ENCODE results near the gene RFX1.
"Not testable (repeated sequence)": the region's sequence is repeated elsewhere in the genome, so short reads cannot be mapped to it uniquely, and the experiment has no call there.

RFX1 gene

GRCh38 chr19:14006085-14006765 lies at the start of gene RFX1:
RFX1 (minus strand) TSS chr19:14006320; CDS start chr19:13993843, 12,477 bp downstream.
- DNase-seq: peak; percentile 100

- no peak for DNase-seq
Observed at GRCh38 chr19:14055396-14055795, 49.3 kb upstream of the RFX1 start.

DNA sequence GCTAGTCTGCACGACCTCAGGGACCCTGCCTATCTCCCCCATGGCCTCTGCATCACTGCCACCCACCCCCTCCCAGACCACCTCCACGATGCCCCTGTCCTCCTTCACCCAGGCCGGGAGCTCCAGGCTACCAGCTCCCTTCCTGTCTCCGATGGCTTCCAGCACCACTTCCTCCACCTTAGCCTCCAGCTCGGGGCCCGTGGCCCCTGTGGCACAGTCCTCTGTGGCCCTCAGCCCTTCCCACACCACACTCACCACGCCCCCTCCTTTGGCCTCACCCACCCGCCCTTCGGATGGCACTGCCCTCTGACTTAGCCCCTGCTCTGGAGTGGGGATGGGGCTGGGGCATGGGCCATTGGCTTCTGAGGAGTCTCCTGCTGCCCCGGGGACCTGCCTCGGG lies 48.6 kb upstream of the RFX1 start:
- no peak for DNase-seq

DNA sequence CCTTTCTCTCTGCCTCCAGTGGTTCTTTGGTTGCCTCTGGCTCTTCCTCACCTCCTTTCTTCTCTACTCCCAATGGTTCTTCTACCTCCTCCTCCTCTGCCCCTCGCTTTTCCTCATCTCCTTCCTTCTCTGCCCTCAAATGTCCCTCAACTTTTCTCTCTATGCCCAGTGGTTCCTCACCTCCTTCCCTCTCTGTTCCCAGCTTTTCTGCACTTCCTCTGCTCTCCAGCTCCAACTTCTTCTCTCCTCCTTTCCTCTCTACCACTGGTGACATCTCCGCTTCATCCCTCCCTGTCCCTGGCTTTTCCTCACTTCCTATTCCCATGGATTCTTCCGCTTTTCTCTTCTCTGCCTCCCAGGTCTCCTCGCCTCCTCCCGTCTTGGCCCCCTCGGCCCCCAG lies 48.0 kb upstream of the RFX1 start:
- no peak for DNase-seq

GRCh38 chr19:14053500-14053899 lies 47.4 kb upstream of the RFX1 start:
- DNase-seq: no peak

- no peak for DNase-seq
Observed at GRCh38 chr19:14053032-14053431, 46.9 kb upstream of the RFX1 start.

DNA sequence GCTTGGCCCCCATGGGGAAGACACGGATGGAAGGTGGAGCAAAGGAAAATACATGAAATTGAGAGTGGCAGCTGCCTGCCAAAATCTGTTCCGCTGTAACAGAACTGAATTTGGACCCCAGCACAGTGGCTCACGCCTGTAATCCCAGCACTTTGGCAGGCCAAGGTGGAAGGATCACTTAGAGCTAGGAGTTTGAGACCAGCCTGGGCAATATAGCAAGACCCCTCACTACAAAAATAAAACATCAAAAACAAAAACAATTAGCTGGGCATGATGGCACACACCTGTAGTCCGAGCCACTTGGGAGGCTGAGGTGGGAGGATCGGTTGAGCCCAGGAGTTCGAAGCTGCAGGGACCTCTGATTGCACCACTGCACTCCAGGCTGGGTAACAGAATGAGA lies 46.4 kb upstream of the RFX1 start:
- no peak for DNase-seq

DNA sequence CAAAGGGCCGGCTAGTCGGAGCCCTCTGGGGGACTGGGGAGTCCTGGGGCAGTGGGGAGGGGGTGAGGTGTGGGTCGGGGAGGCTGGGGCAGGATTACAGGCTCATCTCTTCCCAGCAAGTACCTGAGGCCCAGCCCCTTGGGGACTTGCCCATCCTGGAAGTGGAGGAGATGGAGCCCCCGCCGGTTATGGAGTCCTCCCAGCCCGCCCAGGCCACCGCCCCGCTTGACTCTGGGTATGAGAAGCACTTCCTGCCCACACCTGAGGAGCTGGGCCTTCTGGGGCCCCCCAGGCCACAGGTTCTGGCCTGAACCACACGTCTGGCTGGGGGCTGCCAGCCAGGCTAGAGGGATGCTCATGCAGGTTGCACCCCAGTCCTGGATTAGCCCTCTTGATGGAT lies 45.9 kb upstream of the RFX1 start:
- DNase-seq: no peak

GRCh38 chr19:14050961-14051360 lies 44.8 kb upstream of the RFX1 start:
- DNase-seq: not testable (repeated sequence)

DNA sequence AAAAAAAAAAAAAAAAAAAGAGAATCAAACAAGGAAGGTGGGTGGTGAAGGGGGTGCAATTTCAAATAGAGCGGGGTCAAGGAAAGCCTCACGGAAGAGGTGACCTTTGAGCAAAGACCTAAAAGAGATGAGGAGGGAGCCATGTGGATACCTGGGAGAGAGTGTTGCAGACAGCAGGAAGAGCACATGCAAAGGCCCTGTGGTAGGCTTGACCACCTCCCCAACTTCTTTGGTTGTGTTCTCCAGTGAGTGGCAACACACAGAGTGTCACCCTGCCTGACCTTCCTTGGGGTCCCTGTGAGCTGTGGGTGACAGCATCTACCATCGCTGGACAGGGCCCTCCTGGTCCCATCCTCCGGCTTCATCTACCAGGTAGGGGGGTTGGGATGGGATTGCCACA lies 44.4 kb upstream of the RFX1 start:
- DNase-seq: no peak

DNA sequence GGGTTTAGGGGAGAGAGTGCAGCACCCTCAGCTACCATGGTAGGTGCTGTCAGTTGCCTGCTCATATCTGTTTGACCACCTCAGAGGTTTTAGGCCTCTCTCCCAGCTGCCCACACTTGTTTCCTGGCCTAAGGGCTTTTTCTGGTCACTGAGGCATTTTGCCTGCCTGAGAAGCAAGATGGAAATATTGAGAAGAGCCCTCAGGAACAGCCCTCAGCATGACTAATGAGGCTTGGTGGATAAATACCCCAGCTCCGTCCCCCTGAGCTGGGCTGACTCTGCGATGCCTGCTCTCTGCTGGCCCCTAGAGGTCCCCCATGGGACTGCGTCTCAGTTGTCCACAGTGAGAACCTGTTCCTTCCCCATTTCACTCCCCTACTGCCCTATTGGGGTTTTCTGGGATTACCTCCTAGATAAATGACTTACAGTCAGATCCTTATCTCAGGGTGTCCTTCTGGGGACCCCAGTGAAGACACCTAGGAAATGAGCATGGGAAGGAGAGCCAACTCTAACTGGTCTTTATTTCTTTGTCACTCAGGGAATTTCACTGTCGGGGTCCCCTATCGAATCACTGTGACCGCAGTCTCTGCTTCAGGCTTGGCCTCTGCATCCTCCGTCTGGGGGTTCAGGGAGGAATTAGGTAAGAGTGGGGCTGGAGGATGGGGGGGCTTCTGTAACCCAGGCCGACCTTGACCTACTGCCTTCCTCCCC lies 42.5 kb upstream of the RFX1 start:
- DNase-seq: peak; percentile 85 to 88

DNA sequence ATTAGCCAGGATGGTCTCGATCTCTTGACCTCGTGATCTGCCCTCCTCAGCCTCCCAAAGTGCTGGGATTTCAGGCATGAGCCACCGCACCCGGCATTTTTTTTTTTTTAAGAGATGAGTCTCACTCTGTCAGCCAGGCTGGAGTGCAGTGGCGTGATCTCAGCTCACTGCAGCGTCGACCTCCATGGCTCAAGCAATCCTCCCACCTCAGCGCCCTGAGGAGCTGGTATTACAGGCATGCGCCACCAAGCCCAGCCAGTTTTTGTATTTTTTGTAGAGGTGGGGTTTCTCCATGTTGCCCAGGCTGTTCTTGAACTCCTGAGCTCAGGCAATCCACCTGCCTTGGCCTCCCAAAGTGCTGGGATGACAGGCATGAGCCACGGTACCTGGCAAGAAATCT lies 41.7 kb upstream of the RFX1 start:
- not testable (repeated sequence) for DNase-seq

DNA sequence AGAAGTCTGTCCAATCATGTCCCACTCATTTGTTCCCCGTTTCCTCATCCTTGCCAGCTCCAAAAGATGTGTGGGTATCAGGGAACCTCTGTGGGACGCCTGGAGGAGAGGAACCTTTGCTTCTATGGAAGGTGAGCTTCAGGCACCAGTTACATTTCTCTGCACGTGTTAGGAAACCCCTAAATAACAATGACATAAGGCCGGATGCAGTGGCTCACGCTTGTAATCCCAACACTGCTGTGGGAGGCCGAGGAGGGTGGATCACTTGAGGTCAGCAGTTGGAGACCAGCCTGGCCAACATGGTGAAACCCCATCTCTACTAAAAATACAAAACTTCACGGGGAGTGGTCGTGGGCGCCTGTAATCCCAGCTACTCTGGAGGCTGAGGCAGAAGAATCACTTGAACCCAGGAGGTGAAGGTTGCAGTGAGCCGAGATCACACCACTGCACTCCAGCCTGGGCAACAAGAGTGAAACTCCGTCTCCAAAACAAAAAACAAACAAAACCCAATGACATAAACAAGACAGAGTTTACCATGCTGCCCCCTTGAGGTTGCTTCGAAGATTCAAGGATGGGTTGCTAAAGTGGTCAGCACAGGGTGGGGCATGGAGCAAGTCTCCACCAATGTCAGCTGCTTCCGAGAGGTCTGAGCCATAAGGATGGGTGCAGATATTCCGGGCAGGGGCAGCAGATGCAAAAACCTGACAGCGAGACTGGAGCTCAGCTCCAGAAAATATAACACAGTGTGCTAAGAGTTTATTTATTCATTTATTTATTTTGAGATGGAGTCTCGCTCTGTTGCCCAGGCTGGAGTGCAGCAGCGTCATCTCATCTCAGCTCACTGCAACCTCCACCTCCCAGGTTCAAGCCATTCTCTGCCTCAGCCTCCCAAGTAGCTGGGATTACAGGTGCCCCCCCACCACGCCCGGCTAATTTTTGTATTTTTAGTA lies 36.8 kb upstream of the RFX1 start:
- DNase-seq: not testable (repeated sequence)

- DNase-seq: no peak
Observed at GRCh38 chr19:14039181-14039580, 33.1 kb upstream of the RFX1 start.

- DNase-seq: no peak
Observed at GRCh38 chr19:14035706-14036105, 29.6 kb upstream of the RFX1 start.

DNA sequence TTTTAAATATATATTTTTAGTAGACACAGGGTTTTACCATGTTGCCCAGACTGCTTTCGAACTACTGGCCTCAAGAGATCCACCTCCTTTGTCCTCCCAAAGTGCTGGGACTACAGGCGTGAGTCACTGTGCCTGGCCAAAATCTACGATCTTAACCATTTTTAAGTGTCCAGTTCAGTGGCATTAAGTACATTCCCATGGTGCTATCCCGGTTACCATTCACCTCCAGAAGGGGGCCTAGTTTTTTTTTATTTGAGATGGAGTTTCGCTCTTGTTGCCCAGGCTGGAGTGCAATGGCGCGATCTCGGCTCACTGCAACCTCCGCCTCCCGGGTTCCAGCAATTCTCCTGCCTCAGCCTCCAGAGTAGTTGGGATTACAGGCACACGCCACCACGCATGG lies 29.0 kb upstream of the RFX1 start:
- not testable (repeated sequence) for DNase-seq

DNA sequence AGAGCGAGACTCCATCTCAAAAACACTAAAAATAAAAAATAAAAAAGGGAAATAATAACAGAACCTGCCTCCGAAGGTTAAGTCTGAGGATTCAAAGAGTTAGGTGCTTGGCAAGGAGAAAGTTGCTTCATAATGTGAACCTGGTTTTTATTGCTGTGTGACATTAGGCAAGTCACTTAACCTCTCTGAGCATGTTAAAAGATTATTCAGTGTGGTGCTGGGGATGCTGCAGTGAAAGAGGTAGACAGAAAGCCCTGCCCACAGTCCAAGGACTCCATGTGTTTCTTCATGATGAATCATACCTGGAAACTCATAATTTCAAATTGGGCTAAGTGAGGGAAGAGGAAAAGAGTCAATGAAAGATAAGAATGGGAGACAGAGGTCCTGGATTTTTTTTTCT lies 27.8 kb upstream of the RFX1 start:
- no peak for DNase-seq

DNA sequence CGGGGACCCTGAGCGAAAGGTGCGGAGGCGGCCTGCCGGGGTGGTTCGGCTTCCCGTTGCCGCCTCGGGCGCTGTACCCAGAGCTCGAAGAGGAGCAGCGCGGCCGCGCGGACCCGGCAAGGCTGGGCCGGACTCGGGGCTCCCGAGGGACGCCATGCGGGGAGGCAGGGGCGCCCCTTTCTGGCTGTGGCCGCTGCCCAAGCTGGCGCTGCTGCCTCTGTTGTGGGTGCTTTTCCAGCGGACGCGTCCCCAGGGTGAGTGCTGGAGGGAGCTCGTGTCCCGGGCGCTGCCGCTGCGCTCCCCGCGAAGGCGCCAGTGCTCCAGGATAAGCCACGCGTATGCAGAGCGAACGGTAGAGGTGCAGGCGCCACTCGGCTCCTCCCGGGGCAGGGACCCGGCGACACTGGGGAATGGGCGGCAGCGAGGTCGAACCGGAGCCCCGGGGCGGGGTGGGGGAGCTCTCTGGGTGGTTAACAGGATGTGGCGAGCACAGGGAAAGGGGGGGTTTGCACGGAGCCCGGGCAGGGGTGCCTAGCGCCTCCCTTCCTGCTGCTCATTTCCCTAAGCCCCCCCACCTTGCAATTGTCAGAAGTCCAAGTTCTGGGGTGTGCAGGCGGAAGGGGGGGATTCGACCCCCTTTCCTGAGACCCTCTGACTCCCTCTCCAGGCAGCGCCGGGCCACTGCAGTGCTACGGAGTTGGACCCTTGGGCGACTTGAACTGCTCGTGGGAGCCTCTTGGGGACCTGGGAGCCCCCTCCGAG lies 25.8 kb upstream of the RFX1 start, which contains the start of gene IL27RA:
IL27RA (plus strand) TSS at position 44 of the 762 bp plus-strand sequence; CDS start at position 155, 111 bp downstream.
- DNase-seq: peak; percentile 73 to 81

- no peak for DNase-seq
Observed at GRCh38 chr19:14030997-14031718, 25.0 kb upstream of the RFX1 start.

- no peak for DNase-seq
Observed at GRCh38 chr19:14028901-14029300, 22.8 kb upstream of the RFX1 start.

GRCh38 chr19:14027856-14028450 lies 21.8 kb upstream of the RFX1 start, which contains the start of gene RLN3:
RLN3 (plus strand) TSS chr19:14028148; CDS start chr19:14028205, 57 bp downstream.
- DNase-seq: no peak

All from activated CD4-positive, alpha-beta T cell treated with anti-CD3 and anti-CD28 coated beads, Interleukin-2, amount 50 U/mL, for 48 hours (primary cell).